NCI-H146 treated with DMSO at 0.1 percent for 48 hours (cell line): Measurements from ENCODE around the gene FGD3.
A peak's percentile ranks its signal among the peaks of the same experiment; 100 is the strongest.
"Not testable (repeated sequence)": the region's sequence is repeated elsewhere in the genome, so short reads cannot be mapped to it uniquely, and the experiment has no call there.

Source experiments
- DNase-seq: peaks from one replicate; lab custom pipeline; 2025; ENCODE audit not compliant: unreplicated experiment; lab: John Stamatoyannopoulos, UW

Gene FGD3

GRCh38 chr9:93008457-93008856, 61.1 kb downstream of the FGD3 start:
- no peak for DNase-seq

- no peak for DNase-seq
Observed at GRCh38 chr9:93009337-93010015, 62.2 kb downstream of the FGD3 start.

GRCh38 chr9:93010056-93010455, 62.7 kb downstream of the FGD3 start:
- no peak for DNase-seq

- DNase-seq: no peak
Observed at GRCh38 chr9:93010704-93011103, 63.4 kb downstream of the FGD3 start.

GRCh38 chr9:93011114-93011513, 63.8 kb downstream of the FGD3 start:
- DNase-seq: no peak

- DNase-seq: no peak
Observed at GRCh38 chr9:93012963-93013855, 65.9 kb downstream of the FGD3 start.

- no peak for DNase-seq
Observed at GRCh38 chr9:93013856-93014582, 66.7 kb downstream of the FGD3 start.

- not testable (repeated sequence) for DNase-seq
Observed at GRCh38 chr9:93015190-93015589, 67.9 kb downstream of the FGD3 start.

GRCh38 chr9:93017621-93018020, 70.3 kb downstream of the FGD3 start:
- DNase-seq: no peak

GRCh38 chr9:93020151-93020550, 72.8 kb downstream of the FGD3 start:
- DNase-seq: no peak

GRCh38 chr9:93020771-93021670, 73.7 kb downstream of the FGD3 start:
- DNase-seq: no peak

GRCh38 chr9:93022066-93022465, 74.7 kb downstream of the FGD3 start:
- DNase-seq: no peak

- no peak for DNase-seq
Observed at GRCh38 chr9:93022721-93023520, 75.6 kb downstream of the FGD3 start.

- DNase-seq: no peak
Observed at GRCh38 chr9:93023521-93023815, 76.1 kb downstream of the FGD3 start.

GRCh38 chr9:93024646-93024910, 77.3 kb downstream of the FGD3 start:
- no peak for DNase-seq

- DNase-seq: no peak
Observed at GRCh38 chr9:93024986-93025630, 77.8 kb downstream of the FGD3 start.

GRCh38 chr9:93025736-93026135, 78.4 kb downstream of the FGD3 start:
- DNase-seq: peak; percentile 61

GRCh38 chr9:93026640-93027039, 79.3 kb downstream of the FGD3 start:
- no peak for DNase-seq

- DNase-seq: no peak
Observed at GRCh38 chr9:93027750-93028149, 80.4 kb downstream of the FGD3 start.
